ENCODE results near the gene PZP. TPM values are rescaled to one million over a fixed set of nuclear protein-coding genes. Genes with fewer than 3 reads are reported as not detected.

PZP gene
- total and polyA plus RNA-seq, 2 of the 13 experiments (the other 11 are each of a cell fraction or from before 2014, with no cell fraction given) = 0.07 to 0.89 TPM

DNA sequence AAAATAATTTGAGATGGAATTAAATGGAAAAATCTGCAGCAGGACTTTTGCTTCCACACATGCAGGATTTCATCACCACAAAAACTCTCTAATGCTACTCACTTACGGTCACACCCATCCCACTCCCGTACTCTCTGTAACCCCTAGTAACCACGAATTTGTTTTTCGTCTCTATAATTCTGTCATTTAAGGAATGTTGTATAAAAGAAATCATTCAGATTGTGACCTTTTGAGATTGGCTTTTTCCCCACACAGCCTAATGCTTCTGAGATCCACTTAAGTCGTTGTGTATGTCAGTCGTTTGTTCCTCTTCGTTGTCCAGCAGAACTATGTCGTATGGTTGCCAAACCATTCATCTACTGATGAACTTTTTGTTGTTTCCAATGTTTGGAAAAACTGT is 19.8 kb upstream of the PZP start (continued):
- TF ChIP-seq, protein P1, sequence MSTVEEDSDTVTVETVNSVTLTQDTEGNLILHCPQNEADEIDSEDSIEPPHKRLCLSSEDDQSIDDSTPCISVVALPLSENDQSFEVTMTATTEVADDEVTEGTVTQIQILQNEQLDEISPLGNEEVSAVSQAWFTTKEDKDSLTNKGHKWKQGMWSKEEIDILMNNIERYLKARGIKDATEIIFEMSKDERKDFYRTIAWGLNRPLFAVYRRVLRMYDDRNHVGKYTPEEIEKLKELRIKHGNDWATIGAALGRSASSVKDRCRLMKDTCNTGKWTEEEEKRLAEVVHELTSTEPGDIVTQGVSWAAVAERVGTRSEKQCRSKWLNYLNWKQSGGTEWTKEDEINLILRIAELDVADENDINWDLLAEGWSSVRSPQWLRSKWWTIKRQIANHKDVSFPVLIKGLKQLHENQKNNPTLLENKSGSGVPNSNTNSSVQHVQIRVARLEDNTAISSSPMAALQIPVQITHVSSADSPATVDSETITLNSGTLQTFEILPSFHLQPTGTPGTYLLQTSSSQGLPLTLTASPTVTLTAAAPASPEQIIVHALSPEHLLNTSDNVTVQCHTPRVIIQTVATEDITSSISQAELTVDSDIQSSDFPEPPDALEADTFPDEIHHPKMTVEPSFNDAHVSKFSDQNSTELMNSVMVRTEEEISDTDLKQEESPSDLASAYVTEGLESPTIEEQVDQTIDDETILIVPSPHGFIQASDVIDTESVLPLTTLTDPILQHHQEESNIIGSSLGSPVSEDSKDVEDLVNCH (CRISPR knock-in tag; IDR thresholded peaks at IDR 0.05) = no peak
- TF ChIP-seq, protein P2, sequence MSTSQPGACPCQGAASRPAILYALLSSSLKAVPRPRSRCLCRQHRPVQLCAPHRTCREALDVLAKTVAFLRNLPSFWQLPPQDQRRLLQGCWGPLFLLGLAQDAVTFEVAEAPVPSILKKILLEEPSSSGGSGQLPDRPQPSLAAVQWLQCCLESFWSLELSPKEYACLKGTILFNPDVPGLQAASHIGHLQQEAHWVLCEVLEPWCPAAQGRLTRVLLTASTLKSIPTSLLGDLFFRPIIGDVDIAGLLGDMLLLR (CRISPR knock-in tag; IDR thresholded peaks at IDR 0.05) = no peak
- TF ChIP-seq MZF1 (CRISPR knock-in tag; IDR thresholded peaks at IDR 0.05; ENCODE audit: borderline replicate concordance) (no peak), HOXA3 (CRISPR knock-in tag; IDR thresholded peaks at IDR 0.05) (no peak), ZNF839 (CRISPR knock-in tag; IDR thresholded peaks at IDR 0.05; ENCODE audit: borderline replicate concordance) (no peak), ZNF234 (CRISPR knock-in tag; conservative IDR thresholded peaks at IDR 0.05) (no peak), ZFP1 (CRISPR knock-in tag; IDR thresholded peaks at IDR 0.05) (no peak), NR2F2 (IDR thresholded peaks at IDR 0.05; ENCODE audit: borderline replicate concordance, low read depth) (no peak), RORA (CRISPR knock-in tag; IDR thresholded peaks at IDR 0.05) (no peak), ZNF678 (CRISPR knock-in tag; IDR thresholded peaks at IDR 0.05) (no peak)

DNA sequence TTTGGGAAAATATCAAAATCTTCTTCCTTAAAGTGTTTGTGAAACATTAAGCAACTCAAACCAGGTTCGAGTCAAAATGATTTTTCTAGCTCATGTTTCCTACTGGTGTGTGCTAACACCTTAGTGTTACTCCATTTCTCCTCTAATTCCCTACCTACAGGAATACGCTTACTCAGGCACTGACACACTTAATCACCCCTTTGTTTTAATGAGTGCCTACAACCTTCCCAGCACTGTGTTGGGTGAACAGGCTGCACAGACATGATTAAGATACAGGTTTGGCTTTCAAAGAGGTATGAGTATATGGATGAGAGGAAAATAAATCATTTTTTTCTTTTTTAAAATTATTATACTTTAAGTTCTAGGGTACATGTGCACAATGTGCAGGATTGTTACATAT is 15.6 kb upstream of the PZP start:
- Histone ChIP-seq H3K27me3 (ENCODE audit: control insufficient read depth in 1 of 2, insufficient read depth in 2 of 2, low read length in 2 of 2) (peaks cover 0 to 3% of the 10 kb centered on the region in 2 experiments; a peak in 1 of 5 replicates), H3K27ac (ENCODE audit: extremely low read length, insufficient read depth, low read length) (no peak overlapping the region), H3K4me3 (replicated peaks in 1 of 3; ENCODE audit: insufficient read depth in 1 of 3, low read depth in 2 of 3, low read length in 3 of 3) (no peak overlapping the region), H3K9me3 (ENCODE audit: low read length) (no peaks in the 10 kb centered on the region), H3K79me2 (ENCODE audit: insufficient read depth, low read length) (no peaks in the 10 kb centered on the region), H3K36me3 (replicated peaks in 1 of 2; ENCODE audit: control insufficient read depth in 1 of 2, insufficient read depth in 2 of 2, low read length in 2 of 2) (no peaks in the 10 kb centered on the region), H3K4me2 (ENCODE audit: low read depth, low read length) (no peak overlapping the region), H2AFZ (ENCODE audit: low read length) (no peak overlapping the region), H3K4me1 (ENCODE audit: insufficient read depth, low read length) (peaks cover 10% of the 10 kb centered on the region), H3K9ac (ENCODE audit: insufficient read depth, low read depth, low read length) (no peak overlapping the region), H4K20me1 (ENCODE audit: insufficient read depth, low read length) (no peaks in the 10 kb centered on the region)
- DNase-seq (ENCODE audit: low spot score) (no peak), ATAC-seq (no peak), FAIRE-seq (no peak)
- BruUV-seq (replicated peaks) = no TSS peak
- intact Hi-C loops (cut with micrococcal nuclease; ENCODE audit: unreplicated experiment) = no loop called here
- CTCF ChIA-PET (ENCODE audit: low intra/inter-chr PET ratio, low total read pairs) = no interaction called here
- POLR2A ChIA-PET = no interaction called here
- in situ Hi-C loops (cut with HindIII; ENCODE audit: extremely low pct_ligation_motif_present, low pct_unique_long_range_greater_than_20kb) = no loop called here
- WGBS (ENCODE audit: low lambda C conversion rate) = 56% methylated on average over 2 of the region's 2 CpGs
- TF ChIP-seq SP5 (CRISPR knock-in tag; IDR thresholded peaks at IDR 0.05; ENCODE audit: borderline replicate concordance, low read depth) = no peak
- TF ChIP-seq, protein P3, sequence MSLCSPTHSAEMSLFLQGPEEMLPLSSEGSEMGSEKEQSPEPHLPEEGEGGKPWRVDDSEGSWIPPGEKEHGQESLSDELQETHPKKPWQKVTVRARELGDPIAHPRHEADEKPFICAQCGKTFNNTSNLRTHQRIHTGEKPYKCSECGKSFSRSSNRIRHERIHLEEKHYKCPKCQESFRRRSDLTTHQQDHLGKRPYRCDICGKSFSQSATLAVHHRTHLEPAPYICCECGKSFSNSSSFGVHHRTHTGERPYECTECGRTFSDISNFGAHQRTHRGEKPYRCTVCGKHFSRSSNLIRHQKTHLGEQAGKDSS (CRISPR knock-in tag; IDR thresholded peaks at IDR 0.05; ENCODE audit: borderline replicate concordance, low read depth) = no peak
- TF ChIP-seq MTF2 (CRISPR knock-in tag; IDR thresholded peaks at IDR 0.05; ENCODE audit: borderline replicate concordance) = no peak
- no peak for TF ChIP-seq ZNF225 (CRISPR knock-in tag; IDR thresholded peaks at IDR 0.05)
- no peak for TF ChIP-seq FLYWCH1 (CRISPR knock-in tag; IDR thresholded peaks at IDR 0.05)
- TF ChIP-seq ZFP36L1 (CRISPR knock-in tag; IDR thresholded peaks at IDR 0.05) = no peak
- TF ChIP-seq, protein P4, sequence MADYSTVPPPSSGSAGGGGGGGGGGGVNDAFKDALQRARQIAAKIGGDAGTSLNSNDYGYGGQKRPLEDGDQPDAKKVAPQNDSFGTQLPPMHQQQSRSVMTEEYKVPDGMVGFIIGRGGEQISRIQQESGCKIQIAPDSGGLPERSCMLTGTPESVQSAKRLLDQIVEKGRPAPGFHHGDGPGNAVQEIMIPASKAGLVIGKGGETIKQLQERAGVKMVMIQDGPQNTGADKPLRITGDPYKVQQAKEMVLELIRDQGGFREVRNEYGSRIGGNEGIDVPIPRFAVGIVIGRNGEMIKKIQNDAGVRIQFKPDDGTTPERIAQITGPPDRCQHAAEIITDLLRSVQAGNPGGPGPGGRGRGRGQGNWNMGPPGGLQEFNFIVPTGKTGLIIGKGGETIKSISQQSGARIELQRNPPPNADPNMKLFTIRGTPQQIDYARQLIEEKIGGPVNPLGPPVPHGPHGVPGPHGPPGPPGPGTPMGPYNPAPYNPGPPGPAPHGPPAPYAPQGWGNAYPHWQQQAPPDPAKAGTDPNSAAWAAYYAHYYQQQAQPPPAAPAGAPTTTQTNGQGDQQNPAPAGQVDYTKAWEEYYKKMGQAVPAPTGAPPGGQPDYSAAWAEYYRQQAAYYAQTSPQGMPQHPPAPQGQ (CRISPR knock-in tag; IDR thresholded peaks at IDR 0.05; ENCODE audit: borderline replicate concordance) = no peak
- TF ChIP-seq, protein P5, sequence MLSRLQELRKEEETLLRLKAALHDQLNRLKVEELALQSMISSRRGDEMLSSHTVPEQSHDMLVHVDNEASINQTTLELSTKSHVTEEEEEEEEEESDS (CRISPR knock-in tag; IDR thresholded peaks at IDR 0.05; ENCODE audit: borderline replicate concordance) = no peak
- no peak for TF ChIP-seq SMC3 (IDR thresholded peaks at IDR 0.05; ENCODE audit: low read length)
- no peak for TF ChIP-seq FOXK2 (IDR thresholded peaks at IDR 0.05)
- TF ChIP-seq EZH2 (conservative IDR thresholded peaks at IDR 0.05; ENCODE audit: low read depth, low read length) = no peak
